ENCODE measurements around the gene C21orf91.

GRCh38 chr21:17752171-17752570 is 67.0 kb downstream of the C21orf91 start:
- no peak for TF ChIP-seq CTCF (conservative IDR thresholded peaks at IDR 0.05 in 1 of 2, IDR thresholded peaks at IDR 0.05 in 1 of 2; ENCODE audit: extremely low read depth in 1 of 2, insufficient read depth in 1 of 2, low read depth in 1 of 2, low read length in 2 of 2)
- TF ChIP-seq EZH2 (IDR thresholded peaks at IDR 0.05; ENCODE audit: borderline replicate concordance, low read length) = no peak
